GM23338 (cell line): Measurements from ENCODE around the gene TNFRSF21. TPM values are rescaled to one million over a fixed set of nuclear protein-coding genes. Genes with fewer than 3 reads are reported as not detected.

Experiments
- ATAC-seq: fragments of 200-7000 bp; cut with Tn5 transposase; 3 replicates; pipeline ENCODE4 v1.9.1; 2020
- DNase-seq: peaks from one replicate; pipeline ENCODE4 v3.0.0-alpha.2; 2015; ENCODE audit warnings: low spot score
- H2AFZ ChIP-seq: fragments of 200-600 bp; sonication (generic); 2 replicates; pipeline ENCODE4 v1.8.0; 2016; ENCODE audit warnings: antibody characterized with exemption, mild to moderate bottlenecking, moderate library complexity
- H3F3A ChIP-seq: fragments of 200-600 bp; sonication (generic); replicated peaks from 2 replicates; pipeline ENCODE4 v1.8.0; 2017; ENCODE audit warnings: antibody characterized with exemption, mixed run types, low read depth
- H3K27ac ChIP-seq: fragments of 200-600 bp; sonication (generic); 2 replicates; pipeline ENCODE4 v1.6.1; 2016; ENCODE audit warnings: low read depth
- H3K27me3 ChIP-seq: fragments of 200-600 bp; sonication (generic); 2 replicates; pipeline ENCODE4 v1.8.0; 2016; ENCODE audit warnings: mild to moderate bottlenecking, mixed run types, moderate library complexity; ENCODE audit not compliant: insufficient read depth
- H3K36me3 ChIP-seq: fragments of 200-600 bp; sonication (generic); 2 replicates; pipeline ENCODE4 v1.8.0; 2016; ENCODE audit warnings: mild to moderate bottlenecking; ENCODE audit not compliant: insufficient read depth
- H3K4me1 ChIP-seq: fragments of 200-600 bp; sonication (generic); 2 replicates; pipeline ENCODE4 v1.8.0; 2016; ENCODE audit warnings: mild to moderate bottlenecking, moderate library complexity; ENCODE audit not compliant: insufficient read depth
- H3K4me2 ChIP-seq: fragments of 200-600 bp; sonication (generic); 2 replicates; pipeline ENCODE4 v1.7.1; 2017; ENCODE audit warnings: mixed run types
- H3K4me3 ChIP-seq: fragments of 200-600 bp; sonication (generic); 2 replicates; pipeline ENCODE4 v1.6.1; 2016; ENCODE audit warnings: mixed run types
- H3K79me2 ChIP-seq: fragments of 200-600 bp; sonication (generic); replicated peaks from 2 replicates; pipeline ENCODE4 v1.8.0; 2017; ENCODE audit warnings: mild to moderate bottlenecking; ENCODE audit not compliant: insufficient read depth
- H3K9me2 ChIP-seq: fragments of 200-600 bp; sonication (generic); 2 replicates; pipeline ENCODE4 v1.8.0; 2017; ENCODE audit not compliant: insufficient read depth
- H4K20me1 ChIP-seq: fragments of 200-600 bp; sonication (generic); replicated peaks from 2 replicates; pipeline ENCODE4 v1.8.0; 2017; ENCODE audit warnings: mild to moderate bottlenecking; ENCODE audit not compliant: insufficient read depth
- H3K27ac Mint-ChIP-seq: 2 replicates; pipeline ENCODE4 v1.8.0; 2020; ENCODE audit warnings: inconsistent platforms, mild to moderate bottlenecking, moderate library complexity, mixed read lengths
- H3K27me3 Mint-ChIP-seq: 3 replicates; pipeline ENCODE4 v1.8.0; 2022; ENCODE audit warnings: low read depth, mild to moderate bottlenecking, moderate library complexity, mixed read lengths, inconsistent platforms; ENCODE audit not compliant: insufficient read depth, poor library complexity
- H3K36me3 Mint-ChIP-seq: 3 replicates; pipeline ENCODE4 v1.8.0; 2021; ENCODE audit warnings: low read depth, mild to moderate bottlenecking, inconsistent platforms, moderate library complexity, mixed read lengths
- H3K4me1 Mint-ChIP-seq: 3 replicates; pipeline ENCODE4 v1.8.0; 2020; ENCODE audit warnings: mild to moderate bottlenecking, inconsistent platforms, mixed read lengths
- H3K4me3 Mint-ChIP-seq: 3 replicates; pipeline ENCODE4 v1.8.0; 2021; ENCODE audit warnings: moderate library complexity, mild to moderate bottlenecking, inconsistent platforms, mixed read lengths
- H3K9me3 Mint-ChIP-seq: 3 replicates; pipeline ENCODE4 v1.8.0; 2020; ENCODE audit warnings: moderate library complexity, mild to moderate bottlenecking, inconsistent platforms, mixed read lengths
- CREB1 ChIP-seq: fragments of 250-450 bp; sonication (Bioruptor Pico); IDR thresholded peaks from 2 replicates; pipeline ENCODE4 v1.5.0; 2020; ENCODE audit warnings: low read depth, mild to moderate bottlenecking, moderate library complexity
- CTCF ChIP-seq, 2 experiments: fragments of 200-600 bp in 1 of 2; sonication (generic) in 1 of 2; conservative IDR thresholded peaks; 2 replicates each; pipeline versions ENCODE4 v1.5.1 to v1.6.1; 2016 to 2017; ENCODE audit warnings: antibody characterized with exemption in 2 of 2, low read depth in 2 of 2, mild to moderate bottlenecking in 2 of 2, moderate library complexity in 1 of 2
- ETS1 ChIP-seq: IDR thresholded peaks from 2 replicates; pipeline ENCODE4 v1.6.1; 2016; ENCODE audit warnings: antibody characterized with exemption
- EZH2 ChIP-seq: fragments of 200-600 bp; sonication (generic); IDR thresholded peaks from one replicate; pipeline ENCODE4 v1.8.0; 2017; ENCODE audit warnings: antibody characterized with exemption, mild to moderate bottlenecking, low read depth; ENCODE audit not compliant: unreplicated experiment
- EZH2phosphoT487 ChIP-seq: fragments of 200-600 bp; sonication (generic); IDR thresholded peaks from one replicate; pipeline ENCODE4 v1.8.1; 2018; ENCODE audit warnings: antibody characterized with exemption; ENCODE audit not compliant: unreplicated experiment
- JUNB ChIP-seq: IDR thresholded peaks from one replicate; pipeline ENCODE4 v1.6.1; 2016; ENCODE audit warnings: antibody characterized with exemption; ENCODE audit not compliant: unreplicated experiment
- NANOG ChIP-seq: IDR thresholded peaks from 2 replicates; pipeline ENCODE4 v1.6.1; 2016; ENCODE audit warnings: antibody characterized with exemption, borderline replicate concordance
- POLR2AphosphoS5 ChIP-seq: IDR thresholded peaks from 2 replicates; pipeline ENCODE4 v1.6.1; 2016; ENCODE audit warnings: antibody characterized with exemption, low read depth
- REST ChIP-seq: IDR thresholded peaks from one replicate; pipeline ENCODE4 v1.6.1; 2018; ENCODE audit warnings: antibody characterized with exemption; ENCODE audit not compliant: unreplicated experiment
- STAT1 ChIP-seq: IDR thresholded peaks from one replicate; pipeline ENCODE4 v1.6.1; 2016; ENCODE audit warnings: antibody characterized with exemption; ENCODE audit not compliant: unreplicated experiment
- ZNF114 ChIP-seq: fragments of 250-450 bp; sonication (Bioruptor Pico); IDR thresholded peaks from 2 replicates; pipeline ENCODE4 v1.5.0; 2020; ENCODE audit warnings: mild to moderate bottlenecking, moderate library complexity
- ZNF462 ChIP-seq: fragments of 250-450 bp; sonication (Bioruptor Pico); IDR thresholded peaks from 2 replicates; pipeline ENCODE4 v1.5.0; 2020; ENCODE audit warnings: mild to moderate bottlenecking, moderate library complexity
- polyA plus RNA-seq: library from polyadenylated mRNA; unstranded; fragments of >200 nt; fragmentation: Nextera tagmentation; extraction: Ambion mirVana; gene quantifications from 2 replicates; pipeline ENCODE4 v1.2.1, GENCODE V29; 2016
- total RNA-seq: library from RNA; depleted of rRNA; stranded (reverse); fragments of >200 nt; shearing (Covaris generic); gene quantifications from 2 replicates; pipeline ENCODE4 v1.2.3, GENCODE V29; 2014

Gene TNFRSF21
- total and polyA plus RNA-seq, 2 experiments from 2014 or later = 22.1 to 48.1 TPM

DNA sequence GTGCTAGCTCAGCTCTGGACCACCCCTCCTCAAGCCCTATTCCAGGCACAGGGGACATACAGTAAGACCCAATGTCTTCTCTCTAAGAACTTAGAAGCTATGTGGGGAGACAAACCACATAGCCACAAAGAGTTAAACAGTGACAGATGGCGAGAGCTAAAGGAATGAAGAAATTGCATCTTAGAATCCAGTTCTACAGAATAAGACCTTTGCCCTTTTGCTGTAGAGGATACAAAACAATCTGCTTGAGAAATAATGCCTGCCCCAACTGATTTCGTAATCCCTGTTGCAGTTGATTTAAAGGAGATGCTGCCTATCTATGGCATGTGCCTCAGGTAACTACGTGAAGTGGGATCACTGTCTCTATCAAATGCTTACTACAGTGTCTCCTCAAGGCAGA lies 31.2 kb downstream of the TNFRSF21 start:
- TF ChIP-seq ETS1 (no peak), REST (no peak), EZH2 (no peak), POLR2AphosphoS5 (no peak), CREB1 (no peak), ZNF462 (CRISPR knock-in tag) (no peak), NANOG (no peak), STAT1 (no peak), ZNF114 (CRISPR knock-in tag) (no peak), JUNB (no peak), EZH2phosphoT487 (no peak), CTCF (conservative IDR thresholded peaks at IDR 0.05; ENCODE audit: low read depth in 2 of 2) (no peak)
- Mint-ChIP-seq H3K27ac (no peak overlapping the region), H3K27me3 (no peaks in the 10 kb centered on the region), H3K4me1 (peaks cover 9% of the 10 kb centered on the region; the same call in 2 of the 3 replicates), H3K36me3 (peaks cover 54% of the 10 kb centered on the region), H3K4me3 (no peak overlapping the region), H3K9me3 (peaks cover 5% of the 10 kb centered on the region; the same call in 2 of the 3 replicates)
- no peak overlapping the region for H2AFZ ChIP-seq
- DNase-seq (no peak), ATAC-seq (no peak)
- peaks cover 17% of the 10 kb centered on the region for H4K20me1 ChIP-seq
- no peak overlapping the region for H3K4me3 ChIP-seq
- H3K27me3 ChIP-seq = no peaks in the 10 kb centered on the region
- H3K4me2 ChIP-seq = no peak overlapping the region
- H3K36me3 ChIP-seq = peaks cover 23% of the 10 kb centered on the region; the same call in 1 of the 2 replicates
- no peaks in the 10 kb centered on the region for H3K9me2 ChIP-seq
- H3K4me1 ChIP-seq = peaks cover 6% of the 10 kb centered on the region; the same call in 1 of the 2 replicates
- peaks cover 68% of the 10 kb centered on the region for H3K79me2 ChIP-seq
- H3F3A ChIP-seq = no peaks in the 10 kb centered on the region
- 0 out of 2 replicates have a peak overlapping the region, but pooled peaks have one; percentile 2 for H3K27ac ChIP-seq
